ENCODE measurements around the gene SRRM5.

- no peak for TF ChIP-seq CTCF (IDR thresholded peaks at IDR 0.05; ENCODE audit: low read depth, low read length, poor library complexity, severe bottlenecking)
- TF ChIP-seq EZH2phosphoT487 (IDR thresholded peaks at IDR 0.05; ENCODE audit: borderline replicate concordance, low read length): no peak
These were observed 19.8 kb upstream of the SRRM5 start for GRCh38 chr19:43591904-43592772.

Data from DOHH2 (cell line).